NB4 (cell line): Measurements from ENCODE around the gene KCNJ12.

Experiments used
- POLR2A ChIP-seq: IDR thresholded peaks from 2 replicates; pipeline ENCODE4 v1.6.1; 2011; ENCODE audit warnings: mild to moderate bottlenecking; ENCODE audit not compliant: insufficient read length; ENCODE audit errors: extremely low read depth
- TF ChIP-seq, protein P1 (sequence below): IDR thresholded peaks from one replicate; pipeline ENCODE4 v1.5.1; 2012; ENCODE audit warnings: low read depth, low read length
- TF ChIP-seq, protein P2 (sequence below): IDR thresholded peaks from 2 replicates; pipeline ENCODE4 v1.6.1; 2011; ENCODE audit warnings: low read depth, low read length

DNA sequence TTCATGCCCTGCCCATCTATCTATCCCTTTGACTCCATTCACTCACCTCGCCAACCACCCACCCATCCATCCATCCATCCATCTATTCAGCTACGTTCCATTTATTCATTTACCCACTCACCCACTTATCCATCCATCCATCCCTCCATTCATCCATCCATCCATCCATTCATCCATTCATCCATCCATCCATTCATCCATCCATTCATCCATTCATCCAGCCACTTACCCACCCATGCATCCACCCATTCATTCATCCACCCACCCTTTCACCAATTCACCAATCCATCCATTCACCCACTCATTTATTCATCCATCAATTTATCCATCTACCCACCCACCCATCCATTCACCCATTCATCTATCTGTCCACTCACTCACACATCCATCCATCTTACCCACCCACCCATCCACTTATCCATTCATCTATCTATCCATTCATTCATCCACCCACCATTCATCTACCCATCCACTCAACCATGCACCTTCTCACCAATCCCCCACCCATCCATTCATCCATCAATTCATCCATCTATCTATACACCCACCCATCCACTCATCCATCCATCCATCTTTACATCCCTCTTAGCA is 19.5 kb upstream of the KCNJ12 start:
- TF ChIP-seq, protein P1, sequence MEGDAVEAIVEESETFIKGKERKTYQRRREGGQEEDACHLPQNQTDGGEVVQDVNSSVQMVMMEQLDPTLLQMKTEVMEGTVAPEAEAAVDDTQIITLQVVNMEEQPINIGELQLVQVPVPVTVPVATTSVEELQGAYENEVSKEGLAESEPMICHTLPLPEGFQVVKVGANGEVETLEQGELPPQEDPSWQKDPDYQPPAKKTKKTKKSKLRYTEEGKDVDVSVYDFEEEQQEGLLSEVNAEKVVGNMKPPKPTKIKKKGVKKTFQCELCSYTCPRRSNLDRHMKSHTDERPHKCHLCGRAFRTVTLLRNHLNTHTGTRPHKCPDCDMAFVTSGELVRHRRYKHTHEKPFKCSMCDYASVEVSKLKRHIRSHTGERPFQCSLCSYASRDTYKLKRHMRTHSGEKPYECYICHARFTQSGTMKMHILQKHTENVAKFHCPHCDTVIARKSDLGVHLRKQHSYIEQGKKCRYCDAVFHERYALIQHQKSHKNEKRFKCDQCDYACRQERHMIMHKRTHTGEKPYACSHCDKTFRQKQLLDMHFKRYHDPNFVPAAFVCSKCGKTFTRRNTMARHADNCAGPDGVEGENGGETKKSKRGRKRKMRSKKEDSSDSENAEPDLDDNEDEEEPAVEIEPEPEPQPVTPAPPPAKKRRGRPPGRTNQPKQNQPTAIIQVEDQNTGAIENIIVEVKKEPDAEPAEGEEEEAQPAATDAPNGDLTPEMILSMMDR = no peak
- TF ChIP-seq POLR2A = no peak
- TF ChIP-seq, protein P2, sequence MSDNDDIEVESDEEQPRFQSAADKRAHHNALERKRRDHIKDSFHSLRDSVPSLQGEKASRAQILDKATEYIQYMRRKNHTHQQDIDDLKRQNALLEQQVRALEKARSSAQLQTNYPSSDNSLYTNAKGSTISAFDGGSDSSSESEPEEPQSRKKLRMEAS = no peak
